ENCODE measurements around the gene CYB5D1. TPM values are rescaled to one million over a fixed set of nuclear protein-coding genes. Genes with fewer than 3 reads are reported as not detected.
A peak's percentile ranks its signal among the peaks of the same experiment; 100 is the strongest.

The CYB5D1 gene
- total RNA-seq, 1 donor from 2014 or later = 21.1 TPM

GRCh38 chr17:7846063-7846735 is 11.6 kb upstream of the CYB5D1 start:
- Histone ChIP-seq H3K9ac (ENCODE audit: low read length) (no peak overlapping the region), H3K9me3 (ENCODE audit: insufficient read depth, low read depth, low read length) (no peaks in the 10 kb centered on the region), H2AFZ (ENCODE audit: low read depth, low read length) (no peak overlapping the region), H3K79me2 (ENCODE audit: insufficient read depth, low read length) (peaks cover 30% of the 10 kb centered on the region), H3K4me3 (ENCODE audit: insufficient read depth, low read depth, low read length) (no peak overlapping the region), H3K4me1 (ENCODE audit: insufficient read depth, low read length) (peaks cover 25% of the 10 kb centered on the region), H3K27me3 (ENCODE audit: insufficient read depth, low read length) (no peaks in the 10 kb centered on the region), H3K4me2 (ENCODE audit: low read length) (no peak overlapping the region), H4K20me1 (ENCODE audit: insufficient read depth, low read length) (peaks cover 41% of the 10 kb centered on the region), H3K36me3 (ENCODE audit: insufficient read depth, low read length) (peaks cover 5% of the 10 kb centered on the region), H3K27ac (ENCODE audit: low read depth, low read length) (no peak overlapping the region)
- no peaks in the 10 kb centered on the region for H3K9me3 Mint-ChIP-seq (ENCODE audit: unreplicated experiment)
- peaks cover 9% of the 10 kb centered on the region for H3K36me3 Mint-ChIP-seq (ENCODE audit: low read depth, unreplicated experiment)
- H3K4me3 Mint-ChIP-seq (ENCODE audit: unreplicated experiment) = peak overlapping the region; percentile 57
- peaks cover 11% of the 10 kb centered on the region for H3K4me1 Mint-ChIP-seq (ENCODE audit: low read depth, unreplicated experiment)
- no peak for FAIRE-seq
- DNase-seq (ENCODE audit: low read depth) = no peak
- H3K27me3 Mint-ChIP-seq (ENCODE audit: low read depth, unreplicated experiment) = no peaks in the 10 kb centered on the region
- no peak overlapping the region for H3K27ac Mint-ChIP-seq (ENCODE audit: unreplicated experiment)
- no peak for TF ChIP-seq EZH2 (IDR thresholded peaks at IDR 0.05; ENCODE audit: insufficient read depth, low read length)
- no peak for TF ChIP-seq CTCF (IDR thresholded peaks at IDR 0.05; ENCODE audit: insufficient read depth, low read depth, low read length)

- Mint-ChIP-seq H3K27ac (ENCODE audit: unreplicated experiment) (no peak overlapping the region), H3K9me3 (ENCODE audit: unreplicated experiment) (no peaks in the 10 kb centered on the region), H3K36me3 (ENCODE audit: low read depth, unreplicated experiment) (peaks cover 14% of the 10 kb centered on the region), H3K4me3 (ENCODE audit: unreplicated experiment) (no peak overlapping the region), H3K27me3 (ENCODE audit: low read depth, unreplicated experiment) (no peaks in the 10 kb centered on the region), H3K4me1 (ENCODE audit: low read depth, unreplicated experiment) (peaks cover 8% of the 10 kb centered on the region)
- Histone ChIP-seq H4K20me1 (ENCODE audit: insufficient read depth, low read length) (peaks cover 45% of the 10 kb centered on the region), H3K9me3 (ENCODE audit: insufficient read depth, low read depth, low read length) (no peaks in the 10 kb centered on the region), H3K27ac (ENCODE audit: low read depth, low read length) (no peak overlapping the region), H3K79me2 (ENCODE audit: insufficient read depth, low read length) (peaks cover 30% of the 10 kb centered on the region), H2AFZ (ENCODE audit: low read depth, low read length) (no peak overlapping the region), H3K36me3 (ENCODE audit: insufficient read depth, low read length) (peaks cover 5% of the 10 kb centered on the region), H3K4me1 (ENCODE audit: insufficient read depth, low read length) (peaks cover 23% of the 10 kb centered on the region), H3K4me2 (ENCODE audit: low read length) (no peak overlapping the region), H3K9ac (ENCODE audit: low read length) (no peak overlapping the region), H3K4me3 (ENCODE audit: insufficient read depth, low read depth, low read length) (no peak overlapping the region), H3K27me3 (ENCODE audit: insufficient read depth, low read length) (no peaks in the 10 kb centered on the region)
- FAIRE-seq (no peak), DNase-seq (ENCODE audit: low read depth) (no peak)
- no peak for TF ChIP-seq EZH2 (IDR thresholded peaks at IDR 0.05; ENCODE audit: insufficient read depth, low read length)
- TF ChIP-seq CTCF (IDR thresholded peaks at IDR 0.05; ENCODE audit: insufficient read depth, low read depth, low read length) = no peak
These were observed 10.8 kb upstream of the CYB5D1 start for GRCh38 chr17:7846765-7847661.

All from astrocyte (in vitro differentiated cells and primary cell).